ENCODE measurements around the gene ITGA11. TPM values are rescaled to one million over a fixed set of nuclear protein-coding genes. Genes with fewer than 3 reads are reported as not detected.

ITGA11 gene
- total RNA-seq, 4 donors from 2014 or later, result 2.5 to 8.4 (median 5.6) TPM

GRCh38 chr15:68378595-68378994 is 53.4 kb downstream of the ITGA11 start:
- no peak for TF ChIP-seq CTCF (IDR thresholded peaks at IDR 0.05; ENCODE audit: low read depth)

- TF ChIP-seq CTCF (IDR thresholded peaks at IDR 0.05; ENCODE audit: low read depth), result no peak
Observed at GRCh38 chr15:68377766-68378165, 54.2 kb downstream of the ITGA11 start.

- TF ChIP-seq CTCF (IDR thresholded peaks at IDR 0.05; ENCODE audit: low read depth), result no peak
Observed at GRCh38 chr15:68376447-68377060, 55.4 kb downstream of the ITGA11 start.

- no peak for TF ChIP-seq CTCF (IDR thresholded peaks at IDR 0.05; ENCODE audit: low read depth)
Observed at GRCh38 chr15:68375716-68376220, 56.2 kb downstream of the ITGA11 start.

- no peak for TF ChIP-seq CTCF (IDR thresholded peaks at IDR 0.05; ENCODE audit: low read depth)
Observed at GRCh38 chr15:68375191-68375631, 56.8 kb downstream of the ITGA11 start.

- no peak for TF ChIP-seq CTCF (IDR thresholded peaks at IDR 0.05; ENCODE audit: low read depth)
Observed at GRCh38 chr15:68374168-68374745, 57.7 kb downstream of the ITGA11 start.

GRCh38 chr15:68373028-68373427 is 58.9 kb downstream of the ITGA11 start:
- no peak for TF ChIP-seq CTCF (IDR thresholded peaks at IDR 0.05; ENCODE audit: low read depth)
